ENCODE measurements around the gene ABCC12.
"Not testable (repeated sequence)": the region's sequence is repeated elsewhere in the genome, so short reads cannot be mapped to it uniquely, and the experiment has no call there.

The ABCC12 gene

DNA sequence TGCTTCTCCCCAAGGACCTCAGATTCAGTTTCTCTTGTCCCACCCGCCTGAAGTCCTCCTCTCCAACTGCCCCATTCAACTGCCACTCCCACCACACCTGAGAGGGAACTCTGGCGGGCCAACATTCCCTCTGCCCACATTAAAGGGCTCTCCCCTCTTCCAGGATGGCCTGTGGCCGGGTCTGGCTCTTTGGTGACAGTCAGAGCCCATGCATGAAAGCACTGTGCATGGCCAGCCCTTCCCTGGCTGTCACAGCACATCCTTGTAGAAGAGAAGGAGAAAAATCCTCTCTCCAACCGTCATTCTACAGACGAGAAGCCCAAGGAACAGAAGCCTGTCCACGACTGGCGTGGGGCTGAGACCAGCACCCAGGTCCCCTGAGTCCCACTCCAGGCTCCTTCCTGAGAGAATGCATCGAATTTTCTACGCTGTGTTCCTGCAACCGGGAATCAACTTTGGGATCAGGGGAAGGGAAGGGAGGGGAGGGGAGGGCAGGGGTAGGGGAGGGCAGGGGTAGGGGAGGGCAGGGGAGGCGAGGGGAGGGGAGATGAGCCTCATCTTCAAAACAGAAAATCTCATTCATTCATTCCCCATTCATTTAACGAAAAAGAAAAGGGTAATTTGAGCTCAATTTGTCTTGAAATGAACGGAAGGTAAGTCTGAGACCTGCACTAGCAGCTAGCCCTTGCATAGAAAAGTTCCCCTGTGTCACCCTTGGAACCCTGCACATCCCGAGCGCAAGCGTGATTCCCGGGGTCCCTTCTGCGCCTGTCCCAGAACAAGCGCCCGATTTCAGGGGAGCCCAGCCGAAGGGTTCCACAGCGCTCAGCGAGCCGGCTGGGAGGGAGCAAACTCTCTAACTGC is at the start of gene ABCC12:
ABCC12 (minus strand) TSS at position 68 of the 864 bp plus-strand sequence. CDS start 9,569 bp downstream, outside the sequence.
- DNase-seq (ENCODE audit: low read depth), result no peak

DNA sequence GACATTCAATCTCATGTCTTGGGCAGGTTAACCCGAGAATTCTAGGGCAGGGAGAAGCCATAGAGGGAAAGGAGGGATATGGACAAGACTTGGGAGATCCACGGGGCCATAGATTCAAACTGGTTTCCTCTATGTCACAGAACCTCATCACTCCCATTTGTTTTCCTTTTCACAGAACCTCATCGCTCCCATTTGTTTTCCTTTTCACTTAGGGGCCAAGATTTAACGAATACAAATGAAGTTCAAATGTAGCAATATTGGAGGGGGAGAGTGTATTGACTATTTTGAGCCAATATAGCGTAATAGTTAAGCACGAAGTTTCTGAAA is 49.0 kb upstream of the ABCC12 start:
- DNase-seq (ENCODE audit: low read depth), result no peak

DNA sequence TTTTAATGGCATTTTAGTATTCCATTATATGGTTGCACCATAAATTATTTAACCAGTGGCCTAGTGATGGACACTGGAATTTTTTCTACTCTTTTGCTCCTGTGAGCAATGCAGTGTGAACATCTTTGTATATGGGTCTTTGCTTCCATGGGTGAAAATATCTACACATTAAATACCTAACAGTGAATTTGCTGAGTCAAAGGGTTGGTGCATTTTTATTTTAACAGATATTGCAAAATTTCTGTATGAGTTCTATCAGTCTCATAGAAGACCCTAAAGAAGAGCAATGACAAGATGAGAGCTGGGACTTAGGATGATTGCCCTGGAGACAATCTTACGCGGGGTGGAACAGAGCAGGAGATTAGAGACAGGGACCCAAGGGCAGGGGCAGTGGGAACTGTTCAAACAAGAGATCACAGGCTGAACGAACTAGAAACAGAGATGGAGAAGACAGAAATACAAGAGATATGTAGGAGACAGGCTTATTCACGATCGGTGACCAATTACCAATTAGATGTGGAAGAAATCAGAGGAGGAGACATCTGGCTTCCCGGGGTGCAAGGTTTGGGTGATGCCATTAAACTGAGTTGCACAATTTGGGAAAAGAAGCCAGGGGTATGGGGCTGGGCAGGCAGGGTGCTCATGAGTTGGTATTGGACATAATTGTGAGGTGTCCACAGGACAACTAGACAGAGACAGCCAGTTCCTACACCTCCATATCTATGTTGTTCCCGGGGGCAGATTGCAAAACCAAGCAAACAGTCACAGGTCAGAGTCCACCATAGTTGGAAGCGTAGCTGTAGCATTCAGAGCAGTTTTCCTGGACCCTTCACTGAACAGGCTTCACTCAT is 48.4 kb upstream of the ABCC12 start:
- no peak for DNase-seq (ENCODE audit: low read depth)

DNA sequence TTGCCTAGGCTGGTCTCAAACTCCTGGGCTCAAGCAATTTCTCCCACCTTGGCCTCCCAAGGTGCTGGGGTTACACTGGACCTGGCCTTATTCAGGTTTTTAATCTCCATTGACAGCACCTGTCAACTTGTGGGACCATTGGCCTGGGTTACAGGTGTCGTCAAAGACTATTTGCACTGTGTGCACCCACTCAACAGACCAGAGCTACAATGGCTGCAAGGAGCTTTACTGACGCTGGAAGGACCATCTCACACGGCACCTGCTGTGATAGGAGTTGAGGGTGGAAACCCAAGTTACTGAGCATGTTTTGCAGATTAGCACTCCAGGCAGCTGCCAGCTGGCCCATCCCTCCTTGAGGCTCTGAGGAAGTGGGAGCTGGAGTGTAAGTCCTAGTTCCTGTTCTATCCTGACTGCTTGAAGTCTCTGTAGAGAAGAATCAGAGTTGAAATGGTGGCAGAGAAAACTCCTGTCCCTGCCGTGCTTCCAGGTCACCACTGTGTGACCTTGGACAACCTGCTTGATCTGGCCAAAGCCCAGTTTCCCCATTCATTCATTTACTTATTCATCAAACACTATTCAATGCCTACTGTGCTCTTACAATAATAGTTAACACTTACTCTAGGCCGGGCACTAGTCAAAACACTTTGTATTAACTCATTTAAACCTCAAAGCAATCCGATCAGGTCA is 45.9 kb upstream of the ABCC12 start:
- DNase-seq (ENCODE audit: low read depth), result no peak

DNA sequence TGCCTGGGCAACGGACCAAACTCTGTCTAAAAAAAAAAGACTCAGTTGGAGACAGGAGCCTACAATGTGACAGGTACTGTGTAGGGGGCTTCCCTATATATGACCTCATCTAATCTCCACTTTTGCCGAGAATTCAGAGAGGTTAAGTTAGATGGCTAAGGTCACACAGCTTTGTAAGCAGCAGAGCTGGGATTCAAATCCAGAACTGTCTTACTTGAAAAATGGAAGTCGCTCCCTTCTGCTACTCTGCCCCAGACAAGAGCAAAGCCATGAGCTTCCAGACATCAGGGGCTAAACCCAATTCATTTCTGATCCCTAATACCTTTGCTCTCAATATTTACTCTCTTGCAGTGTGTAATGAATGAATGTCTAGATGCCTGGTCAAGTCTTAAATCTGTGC is 41.5 kb upstream of the ABCC12 start:
- no peak for DNase-seq (ENCODE audit: low read depth)

DNA sequence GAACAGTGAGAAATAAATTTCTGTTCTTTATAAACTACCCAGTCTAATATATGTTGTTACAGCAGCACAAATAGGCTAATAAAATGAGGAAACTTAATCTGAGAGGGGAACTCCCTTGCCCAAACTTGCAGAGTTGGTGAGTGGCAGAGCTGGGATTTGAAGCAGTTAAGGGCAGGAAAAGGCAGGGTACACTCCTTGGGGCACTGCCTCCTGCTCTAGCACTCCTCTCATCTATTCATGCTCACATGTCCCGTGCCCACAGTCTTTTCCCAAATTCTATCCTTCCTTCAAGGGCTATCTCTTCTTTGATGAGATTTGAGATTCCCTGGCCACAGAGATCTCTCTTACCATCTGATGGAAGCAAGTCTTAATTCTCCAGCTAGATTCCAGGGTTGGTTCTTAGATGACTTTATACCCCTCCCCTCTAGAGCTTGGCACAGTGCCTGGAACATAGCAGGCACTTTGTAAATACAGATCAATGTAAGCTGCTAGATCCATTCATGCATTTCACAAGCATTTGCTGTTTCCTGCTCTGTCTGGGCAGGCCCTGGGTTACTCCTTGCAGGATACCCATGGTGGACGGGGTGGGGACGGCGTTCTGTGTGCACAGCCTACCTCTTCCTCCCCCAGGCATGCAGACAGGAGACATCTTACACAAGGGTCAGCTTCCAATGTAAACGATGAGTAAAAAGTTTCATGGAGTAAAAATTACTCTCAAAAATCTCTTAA is 39.2 kb upstream of the ABCC12 start:
- no peak for DNase-seq (ENCODE audit: low read depth)

DNA sequence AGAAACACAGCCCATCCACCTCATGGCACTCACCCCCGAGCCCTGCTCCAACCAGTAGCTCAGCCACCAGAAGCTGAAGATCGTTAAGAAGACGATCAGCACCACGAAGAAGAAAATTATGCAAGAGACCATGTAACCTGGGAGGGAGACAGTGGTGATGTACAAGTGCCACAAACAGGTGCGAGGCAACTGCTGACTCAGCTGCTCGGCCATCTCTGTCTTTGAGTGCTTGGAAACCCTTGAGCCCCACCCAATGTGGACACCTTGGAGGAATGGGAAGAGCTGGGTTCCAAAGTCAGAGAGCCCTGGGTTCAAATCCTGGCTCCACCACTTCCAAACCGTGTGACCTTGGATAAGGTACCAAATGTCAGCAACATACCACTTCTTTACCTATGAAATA is 38.1 kb upstream of the ABCC12 start:
- DNase-seq (ENCODE audit: low read depth), result no peak

DNA sequence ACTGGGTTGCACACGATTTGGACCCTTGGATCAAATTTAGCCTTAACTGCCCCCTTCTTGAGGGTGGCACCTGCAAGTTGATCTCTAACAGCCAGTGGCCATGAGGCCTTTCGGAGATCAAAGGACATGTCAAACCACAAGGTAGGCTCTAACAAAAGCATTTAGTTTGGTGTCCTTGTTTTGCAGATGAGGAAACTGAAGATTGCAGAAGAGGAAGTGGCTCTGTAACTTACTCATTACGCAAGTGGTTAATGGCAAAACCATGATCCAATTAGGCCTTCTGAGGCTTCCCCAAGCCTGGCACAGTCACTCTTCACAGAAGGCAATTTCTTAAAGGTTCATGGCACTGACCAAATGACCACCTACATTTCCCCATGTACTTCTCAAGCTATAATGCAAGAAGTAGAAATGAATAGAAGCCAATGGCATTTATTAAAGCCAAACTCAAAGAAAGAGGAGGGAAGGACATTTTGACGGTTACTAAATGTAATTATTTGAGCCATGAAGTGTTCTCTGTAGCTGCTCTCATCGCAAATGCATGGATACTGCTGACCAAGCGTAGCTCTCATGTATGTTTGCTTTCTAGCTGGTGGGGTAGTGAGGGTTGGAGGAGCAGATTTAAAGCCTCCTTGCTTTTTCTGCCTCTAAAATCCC is 32.8 kb upstream of the ABCC12 start:
- no peak for DNase-seq (ENCODE audit: low read depth)

DNA sequence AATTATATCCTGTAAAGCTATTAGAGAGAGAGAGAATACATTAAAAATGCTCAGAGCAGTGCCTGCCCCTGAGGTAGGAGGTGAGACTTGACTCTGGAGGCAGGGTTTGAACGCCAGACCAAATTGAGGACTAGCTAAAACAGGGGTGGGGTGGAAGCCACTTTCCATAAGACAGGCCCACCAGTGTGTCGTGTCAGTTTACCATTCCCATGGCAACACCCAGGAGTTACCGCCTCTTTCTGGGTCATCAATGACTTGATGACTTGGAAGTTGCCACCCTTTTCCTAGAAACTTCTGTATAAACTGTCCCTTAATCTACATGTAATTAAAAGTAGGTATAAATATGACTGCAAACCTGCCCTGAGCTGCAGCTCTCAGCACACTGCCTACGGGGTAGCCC is 32.0 kb upstream of the ABCC12 start:
- DNase-seq (ENCODE audit: low read depth), result no peak

DNA sequence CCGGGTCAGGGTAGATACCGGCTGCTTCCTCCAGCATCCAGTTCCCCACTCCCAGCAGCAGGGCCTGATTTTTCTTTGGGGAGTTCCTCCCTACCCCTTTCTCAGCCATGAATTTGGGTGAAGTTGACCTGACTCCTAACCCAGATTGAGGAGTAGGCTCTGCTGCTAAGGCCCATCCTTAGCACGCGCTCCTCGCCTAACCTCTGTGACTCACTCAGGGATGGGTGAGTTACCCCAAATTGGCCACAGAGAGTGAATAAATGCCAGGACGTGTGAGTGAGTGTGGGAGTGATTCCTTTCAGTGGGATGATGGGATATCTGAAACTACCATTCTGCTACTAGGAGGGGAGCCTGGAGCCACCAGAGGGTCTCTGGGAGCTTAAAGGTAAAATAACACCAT is 28.9 kb upstream of the ABCC12 start:
- DNase-seq (ENCODE audit: low read depth), result no peak

DNA sequence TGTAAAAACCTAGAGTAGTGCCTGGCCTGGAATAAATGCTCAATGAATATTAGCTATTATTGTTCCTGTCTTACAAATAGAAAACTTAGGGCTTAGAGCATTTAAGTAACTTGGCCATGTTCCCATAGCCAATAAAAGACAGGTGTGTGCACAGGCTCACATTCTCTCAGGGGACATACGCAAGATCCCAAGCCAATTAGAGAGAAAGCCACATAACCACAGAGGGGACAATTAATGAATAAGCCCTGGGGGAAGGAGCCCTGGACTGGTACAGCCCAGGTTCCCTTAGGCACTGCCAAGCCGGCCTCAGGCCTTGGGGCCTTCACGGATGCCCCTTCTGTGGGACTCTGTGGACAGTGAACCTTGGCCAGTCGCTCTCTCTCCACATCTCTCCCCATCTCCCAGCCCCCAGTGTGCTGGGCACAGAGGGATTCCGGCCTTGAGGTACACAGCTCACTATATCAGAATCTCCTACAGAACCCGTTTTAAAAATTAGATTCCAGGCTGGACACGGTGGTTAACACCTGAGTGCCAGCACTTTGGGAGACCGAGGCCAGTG is 27.3 kb upstream of the ABCC12 start:
- DNase-seq (ENCODE audit: low read depth), result no peak

DNA sequence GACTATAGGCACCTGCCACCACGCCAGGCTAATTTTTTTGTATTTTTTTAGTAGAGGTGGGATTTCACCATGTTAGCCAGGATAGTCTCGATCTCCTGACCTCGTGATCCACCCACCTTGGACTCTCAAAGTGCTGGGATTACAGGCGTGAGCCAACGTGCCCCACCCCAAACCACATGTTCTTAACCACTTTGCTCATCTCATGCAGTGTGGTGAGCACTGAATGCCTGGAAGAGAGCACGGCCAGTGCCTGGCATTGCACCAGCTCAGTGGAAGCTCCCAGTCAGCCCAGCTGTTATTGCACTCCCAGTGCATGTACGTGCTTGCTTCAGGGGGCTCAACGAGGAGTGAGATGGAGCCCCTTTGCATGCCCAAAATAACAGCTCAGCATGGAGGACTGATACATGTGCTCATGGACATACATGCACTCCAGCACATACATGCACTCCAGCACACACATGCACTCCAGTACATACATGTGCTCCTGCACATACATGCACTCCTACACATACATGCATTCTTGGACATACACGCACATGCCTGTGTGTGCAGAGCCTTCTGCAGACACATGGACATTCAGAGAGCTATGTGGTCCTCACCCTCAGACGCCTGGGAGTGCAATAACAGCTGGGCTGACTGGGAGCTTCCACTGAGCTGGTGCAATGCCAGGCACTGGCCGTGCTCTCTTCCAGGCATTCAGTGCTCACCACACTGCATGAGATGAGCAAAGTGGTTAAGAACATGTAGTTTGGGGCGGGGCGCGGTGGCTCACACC is 26.1 kb upstream of the ABCC12 start:
- DNase-seq (ENCODE audit: low read depth), result not testable (repeated sequence)

DNA sequence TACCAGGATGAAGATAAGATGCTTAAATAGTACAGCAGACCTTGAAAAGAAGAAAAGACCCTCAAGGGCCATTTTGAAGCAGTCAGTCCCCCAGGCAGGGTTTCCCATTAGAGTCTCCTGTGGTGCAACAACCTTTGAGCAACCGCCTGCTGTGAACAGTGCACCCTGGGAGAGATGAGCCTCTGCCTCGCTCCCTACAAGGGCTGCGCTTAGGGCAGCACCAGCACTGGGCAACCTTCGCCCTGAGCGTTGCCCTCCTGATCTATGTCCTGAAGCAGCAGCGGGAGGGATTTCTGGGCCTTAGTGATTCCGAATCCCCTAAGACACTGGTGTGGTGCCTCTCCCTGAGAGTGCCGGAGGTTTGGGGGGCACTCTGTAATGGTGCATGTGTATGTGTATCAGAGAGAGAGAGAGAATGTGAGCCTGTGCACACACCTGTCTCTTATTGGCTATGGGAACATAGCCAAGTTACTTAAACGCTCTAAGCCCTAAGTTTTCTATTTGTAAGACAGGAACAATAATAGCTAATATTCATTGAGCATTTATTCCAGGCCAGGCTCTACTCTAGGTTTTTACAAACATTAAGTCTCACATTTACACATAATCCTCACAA is 25.2 kb upstream of the ABCC12 start:
- DNase-seq (ENCODE audit: low read depth), result no peak

DNA sequence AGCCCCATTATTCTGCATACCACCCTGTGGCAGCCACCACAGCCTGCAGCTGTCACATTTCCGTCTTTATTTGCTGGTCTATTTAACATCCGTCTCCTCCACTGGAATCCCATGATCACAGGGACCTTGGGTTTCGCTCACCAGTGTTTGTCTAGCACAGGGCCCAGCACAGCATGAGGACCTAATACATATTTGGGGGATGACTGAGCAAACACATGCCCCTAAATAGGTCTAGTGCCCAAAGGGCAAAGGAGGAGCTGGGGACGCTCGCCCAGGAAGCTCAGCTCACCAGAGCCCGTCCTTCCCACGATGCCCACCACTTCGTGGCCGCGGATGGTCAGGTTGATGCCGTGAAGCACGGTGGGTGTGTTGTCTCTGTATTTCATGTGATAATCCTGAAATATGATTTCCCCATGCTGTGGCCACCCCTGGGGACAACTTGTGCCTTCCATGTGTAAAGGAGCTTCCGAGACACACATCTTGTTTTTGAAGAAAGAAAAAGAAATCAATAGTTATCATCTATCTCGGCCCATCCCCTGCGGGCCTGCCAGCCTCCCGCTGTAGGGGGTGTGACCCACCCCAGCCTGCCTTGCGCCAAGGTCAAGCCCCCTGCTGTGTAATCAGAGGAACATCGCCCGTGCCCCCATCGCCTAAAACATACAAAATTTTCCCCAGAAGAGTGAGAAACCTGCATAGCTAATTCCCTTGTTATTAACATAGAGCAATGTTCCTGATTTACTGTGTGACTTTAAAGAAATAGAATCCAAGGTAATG is 21.0 kb upstream of the ABCC12 start:
- DNase-seq (ENCODE audit: low read depth), result no peak

DNA sequence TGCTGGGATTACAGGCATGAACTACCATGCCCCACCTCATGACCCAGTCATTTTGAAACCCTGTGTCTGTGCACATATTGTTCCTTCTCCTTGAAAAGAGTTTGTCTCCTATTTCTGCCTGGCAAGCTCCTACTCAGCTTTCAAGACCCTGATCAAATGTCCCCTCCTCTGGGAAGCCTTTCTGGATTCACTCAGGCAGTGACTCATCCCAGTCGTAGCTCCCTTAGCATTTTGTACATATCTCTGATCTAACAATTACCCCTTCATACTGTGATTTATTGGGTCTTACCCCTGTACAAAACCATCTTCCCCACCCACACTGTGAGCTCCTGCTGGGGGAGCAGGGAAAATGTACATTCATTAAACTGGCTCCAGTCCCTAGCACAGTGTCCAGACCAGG is 18.1 kb upstream of the ABCC12 start:
- DNase-seq (ENCODE audit: low read depth), result no peak

DNA sequence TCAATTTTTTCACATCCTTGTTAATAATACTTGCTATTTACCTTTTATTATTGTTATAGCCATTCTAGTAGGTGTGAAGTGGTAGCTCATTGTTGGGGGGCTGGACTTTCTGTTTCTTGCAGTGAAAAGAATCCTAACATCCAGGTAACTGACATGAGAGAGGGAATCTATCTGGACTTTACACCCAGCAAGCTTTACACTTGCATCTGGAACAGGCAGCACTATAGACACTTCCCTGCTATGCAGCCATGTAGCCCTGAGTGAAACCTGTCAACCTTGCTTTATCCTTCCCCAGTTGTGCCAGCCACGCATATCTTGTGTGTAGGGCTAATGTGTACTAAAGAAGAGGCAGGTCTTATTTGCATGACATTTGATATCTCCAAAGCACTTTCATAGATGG is 16.9 kb upstream of the ABCC12 start:
- no peak for DNase-seq (ENCODE audit: low read depth)

DNA sequence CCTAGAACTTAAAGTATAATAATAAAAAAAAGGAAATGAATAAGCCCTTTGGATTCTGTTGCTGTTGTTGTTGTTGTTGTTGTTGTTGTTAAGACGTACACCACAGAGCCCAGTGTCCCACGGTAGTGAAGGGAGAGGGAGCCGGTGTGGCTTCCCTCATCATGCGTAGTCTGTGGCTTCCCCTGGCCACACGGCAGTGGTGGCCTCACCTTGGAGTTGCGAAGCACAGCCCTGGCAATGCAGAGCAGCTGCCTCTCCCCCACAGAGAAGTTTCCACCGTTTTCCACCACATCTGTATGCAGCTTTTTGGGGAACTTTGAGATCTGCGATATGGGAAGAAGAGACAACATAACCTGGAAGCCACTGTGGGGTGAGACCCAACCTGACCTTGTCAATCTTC is 14.1 kb upstream of the ABCC12 start:
- no peak for DNase-seq (ENCODE audit: low read depth)

DNA sequence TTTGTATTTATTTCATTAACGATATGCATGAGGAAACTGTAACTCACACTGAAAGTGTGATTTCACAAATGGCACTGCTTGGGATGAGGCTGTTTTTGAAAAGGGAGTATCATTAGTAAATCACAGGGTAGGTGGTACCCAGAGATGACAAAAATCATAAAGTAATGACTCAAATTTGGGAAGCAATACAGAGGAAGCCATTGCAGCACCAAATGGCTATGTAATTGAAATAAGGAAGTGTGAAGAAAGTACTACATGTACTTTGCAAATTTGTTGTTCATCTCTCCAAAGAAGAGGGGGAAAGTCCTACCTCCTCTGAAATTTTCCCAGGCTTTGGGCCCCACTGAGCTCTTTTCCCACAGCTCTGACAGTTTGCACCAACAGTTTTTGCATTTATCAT is 12.3 kb upstream of the ABCC12 start:
- no peak for DNase-seq (ENCODE audit: low read depth)

DNA sequence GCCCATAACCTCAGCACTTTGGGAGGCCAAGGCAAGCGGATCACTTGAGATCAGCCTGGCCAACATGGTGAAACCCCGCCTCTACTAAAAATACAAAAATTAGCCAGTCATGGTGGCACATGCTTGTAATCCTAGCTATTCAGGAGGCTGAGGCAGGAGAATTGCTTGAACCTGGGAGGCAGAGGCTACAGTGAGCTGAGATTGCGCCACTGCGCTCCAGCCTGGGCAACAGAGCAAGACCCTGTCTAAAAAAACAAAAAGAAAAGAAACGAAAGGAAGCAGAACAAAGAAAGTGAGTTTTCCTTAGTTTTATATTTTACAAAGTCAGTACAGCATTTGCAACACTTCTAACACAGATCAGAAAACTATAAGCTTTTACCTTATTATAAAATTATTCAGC is 10.8 kb upstream of the ABCC12 start:
- DNase-seq (ENCODE audit: low read depth), result not testable (repeated sequence)

All from activated T-helper 9 cell treated with anti-CD3 and anti-CD28 coated beads, Interleukin-2, amount 50 U/mL, for 16 hours (primary cell).